ENCODE measurements around the gene NTSR1. TPM values are rescaled to one million over a fixed set of nuclear protein-coding genes. Genes with fewer than 3 reads are reported as not detected.

NTSR1 gene
- total and polyA plus RNA-seq, 2 of the 13 experiments (the other 11 are each of a cell fraction or from before 2014, with no cell fraction given), result 0.09 to 0.12 TPM

DNA sequence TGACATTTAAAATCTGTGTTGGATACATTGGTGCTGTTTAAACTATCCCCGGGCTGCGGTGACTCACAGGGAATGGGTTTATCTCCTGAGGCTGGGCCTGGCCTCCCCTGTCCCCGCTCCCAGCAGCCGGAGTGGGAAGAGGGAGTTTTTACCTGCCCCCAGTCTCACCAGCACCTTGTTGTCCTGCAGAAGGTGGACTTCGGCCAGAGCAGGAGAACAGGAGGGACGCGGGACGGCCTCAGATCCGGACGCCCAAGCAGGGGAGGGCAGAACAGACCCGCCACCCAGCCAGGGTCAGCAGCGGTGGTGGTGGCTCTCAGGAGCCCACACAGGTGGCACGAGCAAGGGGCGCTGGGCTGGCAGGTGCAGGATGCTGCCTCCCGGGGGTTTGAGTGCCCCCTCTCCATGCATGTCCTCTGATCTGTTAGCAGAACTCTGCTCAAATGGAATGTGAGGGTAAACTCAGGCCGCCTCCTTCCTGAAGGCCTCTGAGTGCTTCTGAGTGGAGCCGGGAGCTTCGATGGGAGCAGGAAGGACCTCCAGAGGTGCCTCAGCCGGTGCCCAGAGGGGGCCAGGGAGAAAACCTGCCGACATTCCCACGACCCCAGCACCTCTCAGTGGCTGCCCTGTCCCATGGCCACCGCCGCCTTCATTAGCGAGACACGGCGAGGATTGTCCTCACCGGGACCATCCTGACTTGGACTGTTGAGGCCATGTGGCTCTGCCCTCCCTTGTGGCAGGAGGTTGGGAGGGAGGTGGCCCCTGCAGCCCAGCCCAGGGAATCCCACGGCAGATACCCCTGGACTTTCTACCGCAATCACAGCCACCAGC is 44.2 kb downstream of the NTSR1 start (continued):
- TF ChIP-seq TFDP2 (CRISPR knock-in tag; IDR thresholded peaks at IDR 0.05) (no peak), ZNF768 (CRISPR knock-in tag; IDR thresholded peaks at IDR 0.05) (no peak), GMEB2 (CRISPR knock-in tag; IDR thresholded peaks at IDR 0.05; ENCODE audit: low read depth) (no peak), ZBTB3 (CRISPR knock-in tag; IDR thresholded peaks at IDR 0.05; ENCODE audit: borderline replicate concordance, low read depth) (no peak), KLF11 (CRISPR knock-in tag; IDR thresholded peaks at IDR 0.05) (no peak), ZNF841 (CRISPR knock-in tag; IDR thresholded peaks at IDR 0.05; ENCODE audit: borderline replicate concordance) (no peak), ZNF292 (CRISPR knock-in tag; IDR thresholded peaks at IDR 0.05; ENCODE audit: borderline replicate concordance, low read depth) (peak; percentile 54; the same call in 1 of the 2 replicates), GPN1 (CRISPR knock-in tag; IDR thresholded peaks at IDR 0.05; ENCODE audit: borderline replicate concordance) (no peak), CENPT (CRISPR knock-in tag; IDR thresholded peaks at IDR 0.05; ENCODE audit: low read depth) (no peak), ZNF766 (CRISPR knock-in tag; IDR thresholded peaks at IDR 0.05; ENCODE audit: borderline replicate concordance) (no peak), ZNF383 (CRISPR knock-in tag; IDR thresholded peaks at IDR 0.05; ENCODE audit: borderline replicate concordance) (no peak), NFE2L2 (IDR thresholded peaks at IDR 0.05; ENCODE audit: low read length) (no peak), ZNF670 (CRISPR knock-in tag; IDR thresholded peaks at IDR 0.05; ENCODE audit: borderline replicate concordance) (no peak), ZNF451 (CRISPR knock-in tag; IDR thresholded peaks at IDR 0.05) (no peak), ZNF205 (CRISPR knock-in tag; IDR thresholded peaks at IDR 0.05) (no peak), ZSCAN12 (CRISPR knock-in tag; IDR thresholded peaks at IDR 0.05) (no peak), NONO (IDR thresholded peaks at IDR 0.05) (no peak), NONO (CRISPR knock-in tag; conservative IDR thresholded peaks at IDR 0.05) (no peak), JUND (CRISPR knock-in tag; IDR thresholded peaks at IDR 0.05) (no peak), SALL2 (CRISPR knock-in tag; IDR thresholded peaks at IDR 0.05) (no peak), ZNF468 (CRISPR knock-in tag; IDR thresholded peaks at IDR 0.05) (no peak), CCAR2 (optimal IDR thresholded peaks at IDR 0.05; ENCODE audit: low read depth, low read length) (no peak), TOPORS (CRISPR knock-in tag; IDR thresholded peaks at IDR 0.05) (no peak), FOXA3 (CRISPR knock-in tag; IDR thresholded peaks at IDR 0.05) (no peak)
- TF ChIP-seq, protein P1, sequence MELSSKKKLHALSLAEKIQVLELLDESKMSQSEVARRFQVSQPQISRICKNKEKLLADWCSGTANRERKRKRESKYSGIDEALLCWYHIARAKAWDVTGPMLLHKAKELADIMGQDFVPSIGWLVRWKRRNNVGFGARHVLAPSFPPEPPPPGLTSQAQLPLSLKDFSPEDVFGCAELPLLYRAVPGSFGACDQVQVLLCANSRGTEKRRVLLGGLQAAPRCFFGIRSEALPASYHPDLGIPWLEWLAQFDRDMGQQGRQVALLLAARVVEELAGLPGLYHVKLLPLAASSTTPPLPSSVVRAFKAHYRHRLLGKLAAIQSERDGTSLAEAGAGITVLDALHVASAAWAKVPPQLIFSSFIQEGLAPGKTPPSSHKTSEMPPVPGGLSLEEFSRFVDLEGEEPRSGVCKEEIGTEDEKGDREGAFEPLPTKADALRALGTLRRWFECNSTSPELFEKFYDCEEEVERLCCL (CRISPR knock-in tag; IDR thresholded peaks at IDR 0.05; ENCODE audit: borderline replicate concordance), result no peak
- TF ChIP-seq, protein P2, sequence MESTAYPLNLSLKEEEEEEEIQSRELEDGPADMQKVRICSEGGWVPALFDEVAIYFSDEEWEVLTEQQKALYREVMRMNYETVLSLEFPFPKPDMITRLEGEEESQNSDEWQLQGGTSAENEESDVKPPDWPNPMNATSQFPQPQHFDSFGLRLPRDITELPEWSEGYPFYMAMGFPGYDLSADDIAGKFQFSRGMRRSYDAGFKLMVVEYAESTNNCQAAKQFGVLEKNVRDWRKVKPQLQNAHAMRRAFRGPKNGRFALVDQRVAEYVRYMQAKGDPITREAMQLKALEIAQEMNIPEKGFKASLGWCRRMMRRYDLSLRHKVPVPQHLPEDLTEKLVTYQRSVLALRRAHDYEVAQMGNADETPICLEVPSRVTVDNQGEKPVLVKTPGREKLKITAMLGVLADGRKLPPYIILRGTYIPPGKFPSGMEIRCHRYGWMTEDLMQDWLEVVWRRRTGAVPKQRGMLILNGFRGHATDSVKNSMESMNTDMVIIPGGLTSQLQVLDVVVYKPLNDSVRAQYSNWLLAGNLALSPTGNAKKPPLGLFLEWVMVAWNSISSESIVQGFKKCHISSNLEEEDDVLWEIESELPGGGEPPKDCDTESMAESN (CRISPR knock-in tag; conservative IDR thresholded peaks at IDR 0.05), result no peak
